HEK293 (cell line): ENCODE measurements around the gene C1orf35.
A peak's percentile ranks its signal among the peaks of the same experiment; 100 is the strongest.

Experiments used
- CTCF ChIA-PET: fragments of 350-600 bp; formaldehyde crosslinking; extraction: SDS; loops from one replicate; lab custom pipeline; 2021; ENCODE audit warnings: antibody characterized with exemption; lab: Yijun Ruan, JAX
- POLR2A ChIA-PET: fragments of 300-600 bp; formaldehyde crosslinking; extraction: SDS; loops from one replicate; lab custom pipeline; 2020; ENCODE audit warnings: antibody characterized with exemption, inconsistent platforms; lab: Yijun Ruan, JAX
- H3K27ac ChIP-seq: fragments of 200-500 bp; sonication (Bioruptor generic); 2 replicates; pipeline ENCODE4 v1.5.1; 2014; ENCODE audit warnings: low read depth, low read length, control low read depth, inconsistent platforms; ENCODE audit errors: extremely low read depth
- H3K36me3 ChIP-seq, 2 experiments: fragments of 200-500 bp in 1 of 2; sonication (Bioruptor generic) in 1 of 2; 1 replicate in 1 of 2; 2 replicates in 1 of 2; pipeline ENCODE4 v1.5.1; 2014 to 2017; ENCODE audit warnings: inconsistent platforms in 2 of 2, low read length in 2 of 2; ENCODE audit not compliant: control insufficient read depth in 2 of 2, insufficient read depth in 1 of 2
- H3K4me1 ChIP-seq: fragments of 200-500 bp; sonication (Bioruptor generic); 2 replicates; pipeline ENCODE4 v1.5.1; 2014; ENCODE audit warnings: mild to moderate bottlenecking, low read length, inconsistent platforms; ENCODE audit not compliant: control insufficient read depth, insufficient read depth
- H3K4me3 ChIP-seq: 2 replicates; pipeline ENCODE4 v1.5.1; 2011; ENCODE audit warnings: low read depth, mild to moderate bottlenecking, control low read depth, low read length, moderate library complexity
- H3K9me3 ChIP-seq: fragments of 200-500 bp; sonication (Bioruptor generic); 2 replicates; pipeline ENCODE4 v1.5.1; 2014; ENCODE audit warnings: low read depth, low read length, inconsistent platforms; ENCODE audit not compliant: control insufficient read depth, insufficient read depth
- MZF1 ChIP-seq: fragments of 450-650 bp; formaldehyde crosslinking; IDR thresholded peaks from 2 replicates; pipeline ENCODE4 v1.5.1; 2017; ENCODE audit warnings: missing biosample characterization, missing genetic modification characterization, borderline replicate concordance
- OVOL3 ChIP-seq: fragments of 450-650 bp; formaldehyde crosslinking; IDR thresholded peaks from 2 replicates; pipeline ENCODE4 v1.5.1; 2016; ENCODE audit warnings: missing biosample characterization, missing genetic modification characterization
- PBX3 ChIP-seq: sonication (generic); formaldehyde crosslinking; IDR thresholded peaks from 2 replicates; pipeline ENCODE4 v1.8.1; 2022; ENCODE audit warnings: mild to moderate bottlenecking, moderate library complexity, missing genetic modification reagents
- PRDM2 ChIP-seq: fragments of 450-650 bp; formaldehyde crosslinking; IDR thresholded peaks from 2 replicates; pipeline ENCODE4 v1.5.1; 2016; ENCODE audit warnings: missing biosample characterization, missing genetic modification characterization, borderline replicate concordance
- SP3 ChIP-seq: fragments of 450-650 bp; formaldehyde crosslinking; IDR thresholded peaks from 2 replicates; pipeline ENCODE4 v1.5.1; 2016; ENCODE audit warnings: missing biosample characterization, missing genetic modification characterization
- YY1 ChIP-seq: fragments of 450-650 bp; formaldehyde crosslinking; IDR thresholded peaks from 2 replicates; pipeline ENCODE4 v1.5.1; 2018; ENCODE audit warnings: missing biosample characterization, missing genetic modification characterization
- ZBTB48 ChIP-seq: fragments of 450-650 bp; formaldehyde crosslinking; IDR thresholded peaks from 2 replicates; pipeline ENCODE4 v1.5.1; 2016; ENCODE audit warnings: missing biosample characterization, missing genetic modification characterization
- ZFP69B ChIP-seq: fragments of 450-650 bp; formaldehyde crosslinking; IDR thresholded peaks from 2 replicates; pipeline ENCODE4 v1.5.1; 2016; ENCODE audit warnings: missing biosample characterization, missing genetic modification characterization
- ZNF2 ChIP-seq: fragments of 450-650 bp; formaldehyde crosslinking; IDR thresholded peaks from 2 replicates; pipeline ENCODE4 v1.5.1; 2016; ENCODE audit warnings: missing biosample characterization, missing genetic modification characterization
- ZNF211 ChIP-seq: fragments of 450-650 bp; formaldehyde crosslinking; IDR thresholded peaks from 2 replicates; pipeline ENCODE4 v1.5.1; 2016; ENCODE audit warnings: low read depth, missing biosample characterization, missing genetic modification characterization
- ZNF302 ChIP-seq: fragments of 450-650 bp; formaldehyde crosslinking; IDR thresholded peaks from 2 replicates; pipeline ENCODE4 v1.5.1; 2016; ENCODE audit warnings: missing biosample characterization, missing genetic modification characterization, low read depth
- ZNF335 ChIP-seq: fragments of 450-650 bp; formaldehyde crosslinking; conservative IDR thresholded peaks from 2 replicates; pipeline ENCODE4 v1.5.1; 2016; ENCODE audit warnings: missing biosample characterization, missing genetic modification characterization
- ZNF513 ChIP-seq: fragments of 450-650 bp; IDR thresholded peaks from 2 replicates; pipeline ENCODE4 v1.5.1; 2018; ENCODE audit warnings: missing biosample characterization, missing genetic modification characterization
- ZNF530 ChIP-seq: fragments of 450-650 bp; formaldehyde crosslinking; IDR thresholded peaks from 2 replicates; pipeline ENCODE4 v1.5.1; 2016; ENCODE audit warnings: low read depth, missing biosample characterization, missing genetic modification characterization
- ZNF548 ChIP-seq: fragments of 450-650 bp; formaldehyde crosslinking; IDR thresholded peaks from 2 replicates; pipeline ENCODE4 v1.5.1; 2016; ENCODE audit warnings: missing biosample characterization, missing genetic modification characterization
- ZNF571 ChIP-seq: fragments of 450-650 bp; formaldehyde crosslinking; IDR thresholded peaks from 2 replicates; pipeline ENCODE4 v1.5.0; 2017; ENCODE audit warnings: missing biosample characterization, missing genetic modification characterization
- ZNF610 ChIP-seq: fragments of 450-650 bp; formaldehyde crosslinking; IDR thresholded peaks from 2 replicates; pipeline ENCODE4 v1.5.1; 2016; ENCODE audit warnings: missing biosample characterization, missing genetic modification characterization, borderline replicate concordance
- ZNF639 ChIP-seq: fragments of 450-650 bp; formaldehyde crosslinking; IDR thresholded peaks from 2 replicates; pipeline ENCODE4 v1.5.1; 2016; ENCODE audit warnings: missing biosample characterization, missing genetic modification characterization
- ZNF660 ChIP-seq: fragments of 450-650 bp; IDR thresholded peaks from 2 replicates; pipeline ENCODE4 v1.5.1; 2018; ENCODE audit warnings: missing biosample characterization, mild to moderate bottlenecking, missing genetic modification characterization
- ZNF843 ChIP-seq: fragments of 450-650 bp; formaldehyde crosslinking; IDR thresholded peaks from 2 replicates; pipeline ENCODE4 v1.5.1; 2016; ENCODE audit warnings: missing biosample characterization, missing genetic modification characterization
- ZSCAN30 ChIP-seq: fragments of 450-650 bp; IDR thresholded peaks from 2 replicates; pipeline ENCODE4 v1.5.1; 2018; ENCODE audit warnings: missing biosample characterization, mild to moderate bottlenecking, missing genetic modification characterization, moderate library complexity

The C1orf35 gene

GRCh38 chr1:228139406-228139930 lies 36.3 kb upstream of the C1orf35 start:
- peak overlapping the region; percentile 75 for H3K27ac ChIP-seq
- CTCF ChIA-PET, result interaction anchor here (0.7 to 2.2 kb wide), 3 partner anchors 9 to 672 kb away, joined by 3 to 12 read pairs (median 3); no protein-coding TSS in a partner anchor

More at GRCh38 chr1:228139406-228139930, 36.3 kb upstream of the C1orf35 start:
- Histone ChIP-seq H3K9me3 (no peaks in the 10 kb centered on the region), H3K4me3 (peak overlapping the region; percentile 90), H3K4me1 (peaks cover 13% of the 10 kb centered on the region), H3K36me3 (peaks cover 0 to 15% of the 10 kb centered on the region in 2 experiments; a peak in 1 of 3 replicates)
- POLR2A ChIA-PET, result interaction anchor here (1.0 to 2.2 kb wide), 4 partner anchors 12 to 35 kb away, joined by 3 to 38 read pairs (median 8); partner anchors contain the start of gene IBA57
- no peak for TF ChIP-seq ZNF843 (tag by site-specific recombination)
- TF ChIP-seq ZNF211 (tag by site-specific recombination), result no peak
- TF ChIP-seq ZSCAN30 (tag by site-specific recombination), result peak; percentile 84
- peak; percentile 63; the same call in 1 of the 2 replicates for TF ChIP-seq YY1 (tag by site-specific recombination)
- TF ChIP-seq MZF1 (tag by site-specific recombination), result peak; percentile 49; the same call in 1 of the 2 replicates
- TF ChIP-seq ZNF513 (tag by site-specific recombination), result no peak
- peak; percentile 71 for TF ChIP-seq ZNF335 (tag by site-specific recombination)
- 0 out of 2 replicates have a peak, but pooled peaks have one; percentile 7 for TF ChIP-seq OVOL3 (tag by site-specific recombination)
- no peak for TF ChIP-seq ZNF530 (tag by site-specific recombination)
- TF ChIP-seq ZNF610 (tag by site-specific recombination), result peak; percentile 52
- no peak for TF ChIP-seq PBX3 (CRISPR knock-in tag)
- no peak for TF ChIP-seq SP3 (tag by site-specific recombination)
- no peak for TF ChIP-seq ZNF302 (tag by site-specific recombination)
- peak; percentile 9 for TF ChIP-seq ZNF660
- TF ChIP-seq PRDM2 (tag by site-specific recombination), result no peak
- TF ChIP-seq ZFP69B (tag by site-specific recombination), result no peak
- TF ChIP-seq ZBTB48 (tag by site-specific recombination), result peak; percentile 47; the same call in 1 of the 2 replicates
- peak; percentile 38; the same call in 1 of the 2 replicates for TF ChIP-seq ZNF639 (tag by site-specific recombination)
- TF ChIP-seq ZNF2, result peak; percentile 27; the same call in 1 of the 2 replicates
- no peak for TF ChIP-seq ZNF571 (tag by site-specific recombination)
- TF ChIP-seq ZNF548, result 0 out of 2 replicates have a peak, but pooled peaks have one; percentile 7
